Gastroesophageal sphincter (tissue), 3 donors: ENCODE measurements around the gene C17orf107.

Experiments
- CTCF ChIP-seq, 4 experiments: fragments of 200-600 bp in 2 of 4; fragments of 450-650 bp in 2 of 4; sonication (generic) in 1 of 4; IDR thresholded peaks; one replicate each; pipeline ENCODE4 v1.5.1; 2017 to 2019; ENCODE audit warnings: antibody characterized with exemption in 4 of 4, mild to moderate bottlenecking in 2 of 4, moderate library complexity in 2 of 4
- POLR2AphosphoS5 ChIP-seq: sonication (generic); formaldehyde crosslinking; IDR thresholded peaks from one replicate; pipeline ENCODE4 v1.6.1; 2017; ENCODE audit warnings: antibody characterized with exemption

GRCh38 chr17:4850246-4850645, 49.1 kb upstream of the C17orf107 start:
- TF ChIP-seq CTCF (IDR thresholded peaks at IDR 0.05) (no peak), POLR2AphosphoS5 (no peak)
